ENCODE results near the gene GNG10. TPM values are rescaled to one million over a fixed set of nuclear protein-coding genes. Genes with fewer than 3 reads are reported as not detected.
"Not testable (repeated sequence)": the region's sequence is repeated elsewhere in the genome, so short reads cannot be mapped to it uniquely, and the experiment has no call there.

The GNG10 gene
- 19.8 TPM for polyA plus RNA-seq (2012; ENCODE audit: insufficient read depth, insufficient read length)

- peak; percentile 12 for DNase-seq (ENCODE audit: low read depth, low spot score)
- H3K4me3 ChIP-seq (ENCODE audit: low read length) = peak within 1 kb of the TSS; percentile 77
These were observed at the start of gene GNG10 for GRCh38 chr9:111661150-111661801. TSS of gene GNG10 (plus strand) at chr9:111661605. CDS start at chr9:111661635, 30 bp downstream.

GRCh38 chr9:111613436-111614040 is 47.9 kb upstream of the GNG10 start:
- H3K4me3 ChIP-seq (ENCODE audit: low read length) = no peak overlapping the region
- DNase-seq (ENCODE audit: low read depth, low spot score) = no peak

GRCh38 chr9:111615928-111616327 is 45.5 kb upstream of the GNG10 start:
- H3K4me3 ChIP-seq (ENCODE audit: low read length) = no peak overlapping the region
- no peak for DNase-seq (ENCODE audit: low read depth, low spot score)

GRCh38 chr9:111617349-111617748 is 44.1 kb upstream of the GNG10 start:
- DNase-seq (ENCODE audit: low read depth, low spot score); H3K4me3 ChIP-seq (ENCODE audit: low read length): not testable (repeated sequence)

- no peak overlapping the region for H3K4me3 ChIP-seq (ENCODE audit: low read length)
- DNase-seq (ENCODE audit: low read depth, low spot score) = peak; percentile 14
These were observed 39.4 kb upstream of the GNG10 start for GRCh38 chr9:111621895-111622480.

- no peak overlapping the region for H3K4me3 ChIP-seq (ENCODE audit: low read length)
- no peak for DNase-seq (ENCODE audit: low read depth, low spot score)
These were observed 38.8 kb upstream of the GNG10 start for GRCh38 chr9:111622626-111623025.

- H3K4me3 ChIP-seq (ENCODE audit: low read length) = no peak overlapping the region
- no peak for DNase-seq (ENCODE audit: low read depth, low spot score)
These were observed 34.0 kb upstream of the GNG10 start for GRCh38 chr9:111627260-111627963.

- no peak overlapping the region for H3K4me3 ChIP-seq (ENCODE audit: low read length)
- DNase-seq (ENCODE audit: low read depth, low spot score) = no peak
These were observed 33.0 kb upstream of the GNG10 start for GRCh38 chr9:111628411-111628810.

GRCh38 chr9:111630182-111630963 is 31.0 kb upstream of the GNG10 start:
- no peak for DNase-seq (ENCODE audit: low read depth, low spot score)
- peak overlapping the region; percentile 84 for H3K4me3 ChIP-seq (ENCODE audit: low read length)

GRCh38 chr9:111630964-111631213 is 30.5 kb upstream of the GNG10 start:
- no peak for DNase-seq (ENCODE audit: low read depth, low spot score)

GRCh38 chr9:111631214-111631971 is 30.0 kb upstream of the GNG10 start, which contains the start of gene DNAJC25:
TSS of gene DNAJC25 (plus strand) at chr9:111631334. CDS start at chr9:111631408, 74 bp downstream.
- H3K4me3 ChIP-seq (ENCODE audit: low read length) = peak within 1 kb of the TSS; percentile 84
- peak; percentile 98 for DNase-seq (ENCODE audit: low read depth, low spot score)

More at GRCh38 chr9:111630964-111631213, 30.5 kb upstream of the GNG10 start:
- peak overlapping the region; percentile 84 for H3K4me3 ChIP-seq (ENCODE audit: low read length)

GRCh38 chr9:111632060-111632459 is 29.3 kb upstream of the GNG10 start:
- DNase-seq (ENCODE audit: low read depth, low spot score) = no peak
- peak overlapping the region; percentile 84 for H3K4me3 ChIP-seq (ENCODE audit: low read length)

- DNase-seq (ENCODE audit: low read depth, low spot score) = no peak
- H3K4me3 ChIP-seq (ENCODE audit: low read length) = peak overlapping the region; percentile 84; the same call in 1 of the 2 replicates
These were observed 28.6 kb upstream of the GNG10 start for GRCh38 chr9:111632695-111633388.

GRCh38 chr9:111633389-111633736 is 28.0 kb upstream of the GNG10 start:
- DNase-seq (ENCODE audit: low read depth, low spot score) = no peak
- no peak overlapping the region for H3K4me3 ChIP-seq (ENCODE audit: low read length)

GRCh38 chr9:111634860-111635259 is 26.5 kb upstream of the GNG10 start:
- no peak overlapping the region for H3K4me3 ChIP-seq (ENCODE audit: low read length)
- no peak for DNase-seq (ENCODE audit: low read depth, low spot score)

- DNase-seq (ENCODE audit: low read depth, low spot score) = no peak
- no peak overlapping the region for H3K4me3 ChIP-seq (ENCODE audit: low read length)
These were observed 23.9 kb upstream of the GNG10 start for GRCh38 chr9:111637421-111637950.

GRCh38 chr9:111644195-111644772 is 17.1 kb upstream of the GNG10 start:
- H3K4me3 ChIP-seq (ENCODE audit: low read length) = no peak overlapping the region
- DNase-seq (ENCODE audit: low read depth, low spot score) = no peak

All from Jurkat, Clone E6-1 (cell line).